HEK293 (cell line): Measurements from ENCODE around the gene SERTAD4.

Experiments
- BCL11B ChIP-seq: fragments of 450-650 bp; formaldehyde crosslinking; IDR thresholded peaks from 2 replicates; pipeline ENCODE4 v1.5.1; 2016; ENCODE audit warnings: low read depth, missing biosample characterization, missing genetic modification characterization
- FEZF1 ChIP-seq: fragments of 450-650 bp; formaldehyde crosslinking; IDR thresholded peaks from 2 replicates; pipeline ENCODE4 v1.5.1; 2016; ENCODE audit warnings: missing biosample characterization, missing genetic modification characterization
- HOXC10 ChIP-seq: sonication (generic); formaldehyde crosslinking; IDR thresholded peaks from 2 replicates; pipeline ENCODE4 v1.8.1; 2023; ENCODE audit warnings: mild to moderate bottlenecking, missing genetic modification reagents
- KLF10 ChIP-seq: fragments of 450-650 bp; IDR thresholded peaks from 2 replicates; pipeline ENCODE4 v1.5.1; 2018; ENCODE audit warnings: missing biosample characterization, mild to moderate bottlenecking, missing genetic modification characterization
- KLF8 ChIP-seq: fragments of 450-650 bp; formaldehyde crosslinking; IDR thresholded peaks from 2 replicates; pipeline ENCODE4 v1.5.1; 2016; ENCODE audit warnings: missing biosample characterization, missing genetic modification characterization
- SCRT1 ChIP-seq: fragments of 450-650 bp; formaldehyde crosslinking; IDR thresholded peaks from 2 replicates; pipeline ENCODE4 v1.5.1; 2016; ENCODE audit warnings: missing biosample characterization, missing genetic modification characterization, borderline replicate concordance
- SCRT2 ChIP-seq: fragments of 450-650 bp; formaldehyde crosslinking; IDR thresholded peaks from 2 replicates; pipeline ENCODE4 v1.5.1; 2016; ENCODE audit warnings: missing biosample characterization, missing genetic modification characterization
- ZBTB17 ChIP-seq: fragments of 450-650 bp; formaldehyde crosslinking; IDR thresholded peaks from 2 replicates; pipeline ENCODE4 v1.5.1; 2016; ENCODE audit warnings: missing biosample characterization, missing genetic modification characterization
- ZFP41 ChIP-seq: fragments of 450-650 bp; formaldehyde crosslinking; IDR thresholded peaks from 2 replicates; pipeline ENCODE4 v1.5.1; 2016; ENCODE audit warnings: missing biosample characterization, missing genetic modification characterization, borderline replicate concordance
- ZIC2 ChIP-seq: fragments of 450-650 bp; formaldehyde crosslinking; IDR thresholded peaks from 2 replicates; pipeline ENCODE4 v1.5.1; 2016; ENCODE audit warnings: missing biosample characterization, missing genetic modification characterization
- ZNF10 ChIP-seq: fragments of 450-650 bp; formaldehyde crosslinking; IDR thresholded peaks from 2 replicates; pipeline ENCODE4 v1.5.1; 2017; ENCODE audit warnings: missing biosample characterization, missing genetic modification characterization
- ZNF121 ChIP-seq: fragments of 450-650 bp; formaldehyde crosslinking; IDR thresholded peaks from 2 replicates; pipeline ENCODE4 v1.5.1; 2016; ENCODE audit warnings: missing biosample characterization, missing genetic modification characterization
- ZNF16 ChIP-seq: fragments of 450-650 bp; formaldehyde crosslinking; IDR thresholded peaks from 2 replicates; pipeline ENCODE4 v1.5.1; 2016; ENCODE audit warnings: low read depth, missing biosample characterization, missing genetic modification characterization
- ZNF175 ChIP-seq: fragments of 450-650 bp; formaldehyde crosslinking; IDR thresholded peaks from 2 replicates; pipeline ENCODE4 v1.5.1; 2016; ENCODE audit warnings: missing biosample characterization, missing genetic modification characterization
- ZNF2 ChIP-seq: fragments of 450-650 bp; formaldehyde crosslinking; IDR thresholded peaks from 2 replicates; pipeline ENCODE4 v1.5.1; 2016; ENCODE audit warnings: missing biosample characterization, missing genetic modification characterization
- ZNF202 ChIP-seq: fragments of 450-650 bp; formaldehyde crosslinking; IDR thresholded peaks from 2 replicates; pipeline ENCODE4 v1.5.1; 2016; ENCODE audit warnings: missing biosample characterization, missing genetic modification characterization, borderline replicate concordance
- ZNF211 ChIP-seq: fragments of 450-650 bp; formaldehyde crosslinking; IDR thresholded peaks from 2 replicates; pipeline ENCODE4 v1.5.1; 2016; ENCODE audit warnings: low read depth, missing biosample characterization, missing genetic modification characterization
- ZNF221 ChIP-seq: fragments of 450-650 bp; formaldehyde crosslinking; IDR thresholded peaks from 2 replicates; pipeline ENCODE4 v1.5.1; 2017; ENCODE audit warnings: missing biosample characterization, missing genetic modification characterization, borderline replicate concordance
- ZNF292 ChIP-seq: fragments of 450-650 bp; formaldehyde crosslinking; IDR thresholded peaks from 2 replicates; pipeline ENCODE4 v1.5.1; 2016; ENCODE audit warnings: low read depth, missing biosample characterization, missing genetic modification characterization, borderline replicate concordance
- ZNF366 ChIP-seq: fragments of 450-650 bp; formaldehyde crosslinking; conservative IDR thresholded peaks from 2 replicates; pipeline ENCODE4 v1.5.1; 2016; ENCODE audit warnings: missing biosample characterization, missing genetic modification characterization
- ZNF510 ChIP-seq: fragments of 450-650 bp; formaldehyde crosslinking; IDR thresholded peaks from 2 replicates; pipeline ENCODE4 v1.5.1; 2018; ENCODE audit warnings: mild to moderate bottlenecking, missing genetic modification characterization, missing biosample characterization; ENCODE audit not compliant: insufficient replicate concordance
- ZNF548 ChIP-seq: fragments of 450-650 bp; formaldehyde crosslinking; IDR thresholded peaks from 2 replicates; pipeline ENCODE4 v1.5.1; 2016; ENCODE audit warnings: missing biosample characterization, missing genetic modification characterization
- ZNF560 ChIP-seq: fragments of 450-650 bp; formaldehyde crosslinking; IDR thresholded peaks from 2 replicates; pipeline ENCODE4 v1.5.1; 2017; ENCODE audit warnings: missing biosample characterization, missing genetic modification characterization, borderline replicate concordance
- ZNF571 ChIP-seq: fragments of 450-650 bp; formaldehyde crosslinking; IDR thresholded peaks from 2 replicates; pipeline ENCODE4 v1.5.0; 2017; ENCODE audit warnings: missing biosample characterization, missing genetic modification characterization
- ZNF623 ChIP-seq: fragments of 450-650 bp; formaldehyde crosslinking; IDR thresholded peaks from 2 replicates; pipeline ENCODE4 v1.5.1; 2016; ENCODE audit warnings: missing biosample characterization, missing genetic modification characterization
- ZNF654 ChIP-seq: fragments of 450-650 bp; formaldehyde crosslinking; IDR thresholded peaks from 2 replicates; pipeline ENCODE4 v1.5.1; 2016; ENCODE audit warnings: low read depth, missing biosample characterization, missing genetic modification characterization
- ZNF843 ChIP-seq: fragments of 450-650 bp; formaldehyde crosslinking; IDR thresholded peaks from 2 replicates; pipeline ENCODE4 v1.5.1; 2016; ENCODE audit warnings: missing biosample characterization, missing genetic modification characterization
- TF ChIP-seq, protein P1 (sequence below): fragments of 450-650 bp; formaldehyde crosslinking; IDR thresholded peaks from 2 replicates; pipeline ENCODE4 v1.5.1; 2016; ENCODE audit warnings: missing biosample characterization, missing genetic modification characterization
- TF ChIP-seq, protein P2 (sequence below): fragments of 450-650 bp; formaldehyde crosslinking; IDR thresholded peaks from 2 replicates; pipeline ENCODE4 v1.5.1; 2016; ENCODE audit warnings: missing biosample characterization, missing genetic modification characterization
- TF ChIP-seq, protein P3 (sequence below): fragments of 450-650 bp; formaldehyde crosslinking; IDR thresholded peaks from 2 replicates; pipeline ENCODE4 v1.5.1; 2017; ENCODE audit warnings: missing biosample characterization, missing genetic modification characterization
- TF ChIP-seq, protein P4 (sequence below): fragments of 450-650 bp; formaldehyde crosslinking; IDR thresholded peaks from 2 replicates; pipeline ENCODE4 v1.5.1; 2016; ENCODE audit warnings: missing biosample characterization, missing genetic modification characterization
- TF ChIP-seq, protein P5 (sequence below): fragments of 450-650 bp; formaldehyde crosslinking; IDR thresholded peaks from 2 replicates; pipeline ENCODE4 v1.5.1; 2016; ENCODE audit warnings: missing biosample characterization, missing genetic modification characterization

The SERTAD4 gene

DNA sequence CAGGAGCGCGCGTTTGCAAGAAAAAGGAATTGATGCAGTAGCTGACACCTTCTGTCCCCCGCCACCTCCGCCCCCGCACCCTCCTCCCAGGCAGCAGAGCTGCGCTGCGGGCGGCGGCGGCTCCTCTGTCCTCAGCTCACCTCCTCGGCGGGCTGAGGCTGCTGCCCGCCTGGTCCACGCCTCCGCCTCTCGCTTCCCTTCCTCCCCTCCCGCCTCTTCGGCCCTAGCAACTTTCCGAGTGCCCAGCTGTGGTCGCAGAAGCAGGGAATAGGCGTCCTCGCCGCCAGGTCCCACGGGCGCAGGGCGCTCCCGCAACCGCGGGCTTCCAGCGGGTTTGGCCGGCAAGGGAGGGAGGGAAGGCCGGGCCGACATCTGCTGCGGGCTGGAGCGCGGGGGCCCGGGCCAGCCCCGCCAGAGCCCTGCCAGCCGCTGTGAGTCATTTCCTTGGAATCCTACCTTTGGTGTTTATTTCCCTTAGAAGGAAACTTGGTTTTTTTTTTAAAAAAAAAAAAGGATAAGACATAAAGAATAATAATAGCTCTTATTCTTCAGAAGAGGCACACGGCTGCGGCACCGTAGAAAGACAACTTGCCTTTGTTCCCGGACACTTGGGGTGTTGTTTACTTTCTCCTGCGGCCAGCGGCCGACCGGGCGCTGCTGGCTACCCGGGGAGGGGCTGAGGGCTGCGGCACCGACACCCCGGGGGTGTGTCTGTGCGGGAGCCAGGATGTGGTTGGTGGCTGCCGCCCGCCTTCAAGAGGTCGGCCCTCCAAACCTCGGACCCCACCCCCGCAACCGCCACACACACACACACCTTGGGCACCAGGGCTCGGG, 1.1 kb downstream of the SERTAD4 start (continued):
- TF ChIP-seq, protein P1, sequence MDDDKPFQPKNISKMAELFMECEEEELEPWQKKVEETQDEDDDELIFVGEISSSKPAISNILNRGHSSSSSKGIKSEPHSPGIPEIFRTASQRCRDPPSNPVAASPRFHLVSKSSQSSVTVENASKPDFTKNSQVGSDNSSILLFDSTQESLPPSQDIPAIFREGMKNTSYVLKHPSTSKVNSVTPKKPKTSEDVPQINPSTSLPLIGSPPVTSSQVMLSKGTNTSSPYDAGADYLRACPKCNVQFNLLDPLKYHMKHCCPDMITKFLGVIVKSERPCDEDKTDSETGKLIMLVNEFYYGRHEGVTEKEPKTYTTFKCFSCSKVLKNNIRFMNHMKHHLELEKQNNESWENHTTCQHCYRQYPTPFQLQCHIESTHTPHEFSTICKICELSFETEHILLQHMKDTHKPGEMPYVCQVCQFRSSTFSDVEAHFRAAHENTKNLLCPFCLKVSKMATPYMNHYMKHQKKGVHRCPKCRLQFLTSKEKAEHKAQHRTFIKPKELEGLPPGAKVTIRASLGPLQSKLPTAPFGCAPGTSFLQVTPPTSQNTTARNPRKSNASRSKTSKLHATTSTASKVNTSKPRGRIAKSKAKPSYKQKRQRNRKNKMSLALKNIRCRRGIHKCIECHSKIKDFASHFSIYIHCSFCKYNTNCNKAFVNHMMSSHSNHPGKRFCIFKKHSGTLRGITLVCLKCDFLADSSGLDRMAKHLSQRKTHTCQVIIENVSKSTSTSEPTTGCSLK (tag by site-specific recombination), result no peak
- TF ChIP-seq ZNF560 (tag by site-specific recombination) (no peak), SCRT1 (tag by site-specific recombination) (no peak), ZNF221 (tag by site-specific recombination) (no peak), ZNF16 (tag by site-specific recombination) (no peak), ZNF623 (tag by site-specific recombination) (no peak), KLF10 (tag by site-specific recombination) (peak; percentile 96), ZNF654 (tag by site-specific recombination) (no peak), FEZF1 (no peak), ZNF571 (tag by site-specific recombination) (no peak), ZNF10 (tag by site-specific recombination) (no peak), ZNF2 (tag by site-specific recombination) (no peak), SCRT2 (no peak), ZNF510 (tag by site-specific recombination) (no peak), ZNF843 (tag by site-specific recombination) (peak; percentile 48; the same call in 1 of the 2 replicates), KLF8 (tag by site-specific recombination) (peak; percentile 77), ZNF202 (tag by site-specific recombination) (no peak), ZNF366 (tag by site-specific recombination) (peak; percentile 85), ZNF548 (tag by site-specific recombination) (no peak), ZNF211 (no peak), HOXC10 (CRISPR knock-in tag) (no peak), ZIC2 (peak; percentile 93), ZNF292 (no peak), ZNF175 (tag by site-specific recombination) (no peak), ZBTB17 (tag by site-specific recombination) (peak; percentile 79), ZFP41 (tag by site-specific recombination) (no peak), BCL11B (tag by site-specific recombination) (no peak), ZNF121 (no peak)
- TF ChIP-seq, protein P2, sequence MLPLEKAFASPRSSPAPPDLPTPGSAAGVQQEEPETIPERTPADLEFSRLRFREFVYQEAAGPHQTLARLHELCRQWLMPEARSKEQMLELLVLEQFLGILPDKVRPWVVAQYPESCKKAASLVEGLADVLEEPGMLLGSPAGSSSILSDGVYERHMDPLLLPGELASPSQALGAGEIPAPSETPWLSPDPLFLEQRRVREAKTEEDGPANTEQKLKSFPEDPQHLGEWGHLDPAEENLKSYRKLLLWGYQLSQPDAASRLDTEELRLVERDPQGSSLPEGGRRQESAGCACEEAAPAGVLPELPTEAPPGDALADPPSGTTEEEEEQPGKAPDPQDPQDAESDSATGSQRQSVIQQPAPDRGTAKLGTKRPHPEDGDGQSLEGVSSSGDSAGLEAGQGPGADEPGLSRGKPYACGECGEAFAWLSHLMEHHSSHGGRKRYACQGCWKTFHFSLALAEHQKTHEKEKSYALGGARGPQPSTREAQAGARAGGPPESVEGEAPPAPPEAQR (tag by site-specific recombination), result no peak
- TF ChIP-seq, protein P3, sequence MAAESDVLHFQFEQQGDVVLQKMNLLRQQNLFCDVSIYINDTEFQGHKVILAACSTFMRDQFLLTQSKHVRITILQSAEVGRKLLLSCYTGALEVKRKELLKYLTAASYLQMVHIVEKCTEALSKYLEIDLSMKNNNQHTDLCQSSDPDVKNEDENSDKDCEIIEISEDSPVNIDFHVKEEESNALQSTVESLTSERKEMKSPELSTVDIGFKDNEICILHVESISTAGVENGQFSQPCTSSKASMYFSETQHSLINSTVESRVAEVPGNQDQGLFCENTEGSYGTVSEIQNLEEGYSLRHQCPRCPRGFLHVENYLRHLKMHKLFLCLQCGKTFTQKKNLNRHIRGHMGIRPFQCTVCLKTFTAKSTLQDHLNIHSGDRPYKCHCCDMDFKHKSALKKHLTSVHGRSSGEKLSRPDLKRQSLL (tag by site-specific recombination), result no peak
- TF ChIP-seq, protein P4, sequence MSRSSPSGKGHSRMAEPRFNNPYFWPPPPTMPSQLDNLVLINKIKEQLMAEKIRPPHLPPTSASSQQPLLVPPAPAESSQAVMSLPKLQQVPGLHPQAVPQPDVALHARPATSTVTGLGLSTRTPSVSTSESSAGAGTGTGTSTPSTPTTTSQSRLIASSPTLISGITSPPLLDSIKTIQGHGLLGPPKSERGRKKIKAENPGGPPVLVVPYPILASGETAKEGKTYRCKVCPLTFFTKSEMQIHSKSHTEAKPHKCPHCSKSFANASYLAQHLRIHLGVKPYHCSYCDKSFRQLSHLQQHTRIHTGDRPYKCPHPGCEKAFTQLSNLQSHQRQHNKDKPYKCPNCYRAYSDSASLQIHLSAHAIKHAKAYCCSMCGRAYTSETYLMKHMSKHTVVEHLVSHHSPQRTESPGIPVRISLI (tag by site-specific recombination), result peak; percentile 95
- TF ChIP-seq, protein P5, sequence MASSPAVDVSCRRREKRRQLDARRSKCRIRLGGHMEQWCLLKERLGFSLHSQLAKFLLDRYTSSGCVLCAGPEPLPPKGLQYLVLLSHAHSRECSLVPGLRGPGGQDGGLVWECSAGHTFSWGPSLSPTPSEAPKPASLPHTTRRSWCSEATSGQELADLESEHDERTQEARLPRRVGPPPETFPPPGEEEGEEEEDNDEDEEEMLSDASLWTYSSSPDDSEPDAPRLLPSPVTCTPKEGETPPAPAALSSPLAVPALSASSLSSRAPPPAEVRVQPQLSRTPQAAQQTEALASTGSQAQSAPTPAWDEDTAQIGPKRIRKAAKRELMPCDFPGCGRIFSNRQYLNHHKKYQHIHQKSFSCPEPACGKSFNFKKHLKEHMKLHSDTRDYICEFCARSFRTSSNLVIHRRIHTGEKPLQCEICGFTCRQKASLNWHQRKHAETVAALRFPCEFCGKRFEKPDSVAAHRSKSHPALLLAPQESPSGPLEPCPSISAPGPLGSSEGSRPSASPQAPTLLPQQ (tag by site-specific recombination), result peak; percentile 54
